Measurements from ENCODE around the gene GIMAP2. TPM values are rescaled to one million over a fixed set of nuclear protein-coding genes. Genes with fewer than 3 reads are reported as not detected.

The GIMAP2 gene
- total and polyA plus RNA-seq, 4 experiments from 2014 or later = 90.0 to 244 (median 174) TPM

DNA sequence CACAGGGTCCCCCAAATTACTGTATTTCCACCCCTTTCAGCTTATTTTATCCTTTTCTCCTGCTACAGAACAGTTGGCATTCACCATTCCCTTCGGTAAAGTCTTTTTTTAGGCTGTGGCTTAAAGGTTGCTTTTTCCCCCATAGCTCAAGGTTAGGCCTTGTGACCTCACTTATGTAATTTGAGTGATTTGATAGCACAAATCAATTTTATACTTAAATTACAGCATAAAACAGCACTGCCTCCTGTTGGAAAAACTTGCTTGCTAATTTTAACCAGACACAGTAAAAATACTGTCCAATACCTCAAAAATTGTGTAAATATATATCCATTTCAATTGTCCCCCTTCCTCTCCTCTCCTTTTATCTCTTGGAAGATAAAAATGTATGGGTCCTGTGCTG, 38.0 kb downstream of the GIMAP2 start:
- no peak overlapping the region for H3K4me3 ChIP-seq (ENCODE audit: low read length in 2 of 2)
- CTCF ChIA-PET (ENCODE audit: partially characterized antibody) = interaction anchor here (1.0 to 2.5 kb wide), 7 partner anchors 14 to 275 kb away, joined by 3 to 7 read pairs (median 3); partner anchors contain the start of genes GIMAP4 and GIMAP6
- no peaks in the 10 kb centered on the region for H3K27me3 Mint-ChIP-seq
- H3K9me3 Mint-ChIP-seq = peaks cover 2 to 87% (median 66%) of the 10 kb centered on the region in 8 donors
- peaks cover 54% of the 10 kb centered on the region for H3K36me3 ChIP-seq (ENCODE audit: insufficient read depth, low read length)
- H3K4me3 Mint-ChIP-seq = peak overlapping the region in 5 of 8 donors; percentile 32 to 64 (median 57)
- no peak for DNase-seq
- no peaks in the 10 kb centered on the region for H3K27me3 ChIP-seq (ENCODE audit: insufficient read depth, low read length)
- H3K27ac Mint-ChIP-seq = peak overlapping the region in 5 of 7 donors; percentile 60 to 65 (median 63)
- peaks cover 0 to 11% of the 10 kb centered on the region in 2 donors for H3K9me3 ChIP-seq (ENCODE audit: control insufficient read depth in 1 of 2, low read length in 2 of 2)
- H3K4me1 Mint-ChIP-seq = peaks cover 41 to 77% (median 54%) of the 10 kb centered on the region in 4 donors
- intact Hi-C loops (cut with micrococcal nuclease) = no loop called here
- peaks cover 51% of the 10 kb centered on the region for H3K4me1 ChIP-seq (ENCODE audit: insufficient read depth, low read length)
- H3K36me3 Mint-ChIP-seq = peaks cover 87 to 89% of the 10 kb centered on the region in 2 donors
- no peak overlapping the region for H3K27ac ChIP-seq (ENCODE audit: low read depth, low read length)
- POLR2A ChIA-PET (ENCODE audit: partially characterized antibody) = interaction anchor here (1.2 to 26.3 kb wide), 10 partner anchors 11 to 272 kb away, joined by 3 to 593 read pairs (median 88); partner anchors contain the start of genes GIMAP5, GIMAP6, GIMAP7 and GIMAP8

DNA sequence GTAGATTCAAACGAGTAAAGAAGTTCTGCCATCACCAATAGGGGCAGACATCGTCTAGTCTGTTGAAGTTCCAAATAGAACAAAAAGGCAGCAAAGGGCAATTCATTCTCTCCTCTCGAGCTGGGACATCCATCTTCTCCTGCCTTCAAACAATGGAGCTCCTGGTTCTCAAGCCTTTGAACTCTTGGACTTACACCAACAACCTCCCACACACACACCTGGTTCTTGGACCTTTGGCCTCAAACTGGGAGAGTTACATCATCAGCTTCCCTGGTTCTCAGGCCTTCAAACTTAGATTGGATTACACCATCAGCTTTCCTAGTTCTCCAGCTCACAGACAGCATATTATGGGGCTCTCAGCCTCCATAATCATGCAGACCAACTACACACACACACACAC, 41.9 kb downstream of the GIMAP2 start:
- H3K27me3 ChIP-seq (ENCODE audit: insufficient read depth, low read length) = no peaks in the 10 kb centered on the region
- H3K36me3 Mint-ChIP-seq = peaks cover 56 to 57% of the 10 kb centered on the region in 2 donors
- POLR2A ChIA-PET (ENCODE audit: partially characterized antibody) = interaction anchor here (1.0 to 26.3 kb wide), 6 partner anchors 7 to 278 kb away, joined by 3 to 593 read pairs (median 23); partner anchors contain the start of genes GIMAP1 and GIMAP5

GRCh38 chr7:150728011-150728410, 42.5 kb downstream of the GIMAP2 start:
- ChIA-PET POLR2A (ENCODE audit: partially characterized antibody) (interaction anchor here (0.7 to 26.3 kb wide), 6 partner anchors 7 to 279 kb away, joined by 5 to 593 read pairs (median 36); partner anchors contain the start of genes GIMAP1, GIMAP5 and GIMAP6), CTCF (ENCODE audit: partially characterized antibody) (interaction anchor here (1.5 kb wide), 1 partner anchor 279 kb away, joined by 5 read pairs; no protein-coding TSS in a partner anchor)
- peaks cover 49 to 50% of the 10 kb centered on the region in 2 donors for H3K36me3 Mint-ChIP-seq
- H3K27ac Mint-ChIP-seq = peak overlapping the region in 3 of 7 donors; percentile 32 to 77 (median 65)
- H3K36me3 ChIP-seq (ENCODE audit: insufficient read depth, low read length) = peaks cover 10% of the 10 kb centered on the region
- no peak for DNase-seq
- peaks cover 45 to 71% (median 55%) of the 10 kb centered on the region in 4 donors for H3K4me1 Mint-ChIP-seq
- peak overlapping the region in 3 of 8 donors; percentile 18 to 63 (median 51) for H3K4me3 Mint-ChIP-seq
- H3K9me3 Mint-ChIP-seq = peaks cover 2 to 62% (median 56%) of the 10 kb centered on the region in 8 donors
- H3K9me3 ChIP-seq (ENCODE audit: control insufficient read depth in 1 of 2, low read length in 2 of 2) = peaks cover 0 to 11% of the 10 kb centered on the region in 2 donors
- H3K27me3 ChIP-seq (ENCODE audit: insufficient read depth, low read length) = no peaks in the 10 kb centered on the region
- no peaks in the 10 kb centered on the region for H3K27me3 Mint-ChIP-seq
- H3K4me1 ChIP-seq (ENCODE audit: insufficient read depth, low read length) = peaks cover 43% of the 10 kb centered on the region
- no peak overlapping the region for H3K4me3 ChIP-seq (ENCODE audit: low read length in 2 of 2)
- intact Hi-C loops (cut with micrococcal nuclease) = no loop called here
- no peak overlapping the region for H3K27ac ChIP-seq (ENCODE audit: low read depth, low read length)

More for the DNA sequence above, 41.9 kb downstream of the GIMAP2 start:
- H3K4me3 Mint-ChIP-seq = peak overlapping the region in 2 of 8 donors; percentile 31 to 51
- peak overlapping the region in 4 of 7 donors; percentile 32 to 77 (median 62) for H3K27ac Mint-ChIP-seq
- intact Hi-C loops (cut with micrococcal nuclease) = no loop called here
- peaks cover 43% of the 10 kb centered on the region for H3K4me1 ChIP-seq (ENCODE audit: insufficient read depth, low read length)
- peaks cover 43 to 71% (median 53%) of the 10 kb centered on the region in 4 donors for H3K4me1 Mint-ChIP-seq
- DNase-seq = no peak
- no peak overlapping the region for H3K27ac ChIP-seq (ENCODE audit: low read depth, low read length)
- H3K9me3 ChIP-seq (ENCODE audit: control insufficient read depth in 1 of 2, low read length in 2 of 2) = peaks cover 0 to 11% of the 10 kb centered on the region in 2 donors
- peaks cover 2 to 68% (median 60%) of the 10 kb centered on the region in 8 donors for H3K9me3 Mint-ChIP-seq
- H3K36me3 ChIP-seq (ENCODE audit: insufficient read depth, low read length) = peaks cover 17% of the 10 kb centered on the region
- H3K4me3 ChIP-seq (ENCODE audit: low read length in 2 of 2) = no peak overlapping the region
- no peaks in the 10 kb centered on the region for H3K27me3 Mint-ChIP-seq
- CTCF ChIA-PET (ENCODE audit: partially characterized antibody) = interaction anchor here (1.5 kb wide), 1 partner anchor 278 kb away, joined by 5 read pairs; no protein-coding TSS in a partner anchor

GRCh38 chr7:150728609-150729008, 43.1 kb downstream of the GIMAP2 start:
- Mint-ChIP-seq H3K27ac (peak overlapping the region in 5 of 7 donors; percentile 29 to 48 (median 32)), H3K4me3 (peak overlapping the region in 3 of 8 donors; percentile 5 to 18 (median 16)), H3K4me1 (peaks cover 49 to 71% (median 55%) of the 10 kb centered on the region in 4 donors), H3K27me3 (no peaks in the 10 kb centered on the region), H3K36me3 (peaks cover 43 to 44% of the 10 kb centered on the region in 2 donors), H3K9me3 (peaks cover 2 to 56% (median 51%) of the 10 kb centered on the region in 8 donors)
- Histone ChIP-seq H3K27ac (ENCODE audit: low read depth, low read length) (no peak overlapping the region), H3K4me1 (ENCODE audit: insufficient read depth, low read length) (peaks cover 43% of the 10 kb centered on the region), H3K27me3 (ENCODE audit: insufficient read depth, low read length) (no peaks in the 10 kb centered on the region), H3K36me3 (ENCODE audit: insufficient read depth, low read length) (peaks cover 4% of the 10 kb centered on the region), H3K9me3 (ENCODE audit: control insufficient read depth in 1 of 2, low read length in 2 of 2) (peaks cover 0 to 11% of the 10 kb centered on the region in 2 donors), H3K4me3 (ENCODE audit: low read length in 2 of 2) (no peak overlapping the region)
- CTCF ChIA-PET (ENCODE audit: partially characterized antibody) = interaction anchor here (2.2 kb wide), 1 partner anchor 11 kb away, joined by 13 read pairs; the partner anchor contains the start of gene GIMAP1
- intact Hi-C loops (cut with micrococcal nuclease) = no loop called here
- POLR2A ChIA-PET (ENCODE audit: partially characterized antibody) = interaction anchor here (0.7 to 26.3 kb wide), 8 partner anchors 9 to 277 kb away, joined by 3 to 593 read pairs (median 14); partner anchors contain the start of genes GIMAP1, GIMAP4 and GIMAP6
- DNase-seq = no peak

GRCh38 chr7:150731916-150732315, 46.4 kb downstream of the GIMAP2 start:
- intact Hi-C loops (cut with micrococcal nuclease) = no loop called here

GRCh38 chr7:150732786-150733481, 47.4 kb downstream of the GIMAP2 start:
- no peaks in the 10 kb centered on the region for H3K27me3 Mint-ChIP-seq
- Histone ChIP-seq H3K27me3 (ENCODE audit: insufficient read depth, low read length) (no peaks in the 10 kb centered on the region), H3K9me3 (ENCODE audit: control insufficient read depth in 1 of 2, low read length in 2 of 2) (no peaks in the 10 kb centered on the region), H3K27ac (ENCODE audit: low read depth, low read length) (peak overlapping the region; percentile 6), H3K4me1 (ENCODE audit: insufficient read depth, low read length) (peaks cover 76% of the 10 kb centered on the region), H3K36me3 (ENCODE audit: insufficient read depth, low read length) (no peaks in the 10 kb centered on the region), H3K4me3 (ENCODE audit: low read length in 2 of 2) (no peak overlapping the region)
- intact Hi-C loops (cut with micrococcal nuclease) = no loop called here
- H3K4me1 Mint-ChIP-seq = peaks cover 67 to 82% (median 74%) of the 10 kb centered on the region in 4 donors
- peaks cover 0 to 15% (median 12%) of the 10 kb centered on the region in 8 donors for H3K9me3 Mint-ChIP-seq
- peaks cover 18 to 19% of the 10 kb centered on the region in 2 donors for H3K36me3 Mint-ChIP-seq
- POLR2A ChIA-PET (ENCODE audit: partially characterized antibody) = interaction anchor here (0.6 to 26.3 kb wide), 33 partner anchors 12 to 286 kb away, joined by 3 to 593 read pairs (median 4); partner anchors contain the start of genes GIMAP1, GIMAP2, GIMAP4 and GIMAP6
- peak overlapping the region; percentile 86 to 98 (median 96) for H3K27ac Mint-ChIP-seq
- CTCF ChIA-PET (ENCODE audit: partially characterized antibody) = interaction anchor here (0.8 to 2.8 kb wide), 17 partner anchors 10 to 286 kb away, joined by 3 to 18 read pairs (median 4); partner anchors contain the start of genes GIMAP1, GIMAP2, GIMAP6 and GIMAP8
- peak overlapping the region; percentile 38 to 95 (median 68) for H3K4me3 Mint-ChIP-seq
- peak in 1 of 5 donors; percentile 32 for DNase-seq

More at GRCh38 chr7:150731916-150732315, 46.4 kb downstream of the GIMAP2 start:
- H3K27me3 Mint-ChIP-seq = no peaks in the 10 kb centered on the region
- peaks cover 76% of the 10 kb centered on the region for H3K4me1 ChIP-seq (ENCODE audit: insufficient read depth, low read length)
- no peaks in the 10 kb centered on the region for H3K36me3 ChIP-seq (ENCODE audit: insufficient read depth, low read length)
- peaks cover 21 to 22% of the 10 kb centered on the region in 2 donors for H3K36me3 Mint-ChIP-seq
- CTCF ChIA-PET (ENCODE audit: partially characterized antibody) = interaction anchor here (1.5 to 2.8 kb wide), 8 partner anchors 11 to 285 kb away, joined by 4 to 18 read pairs (median 6); partner anchors contain the start of genes GIMAP1, GIMAP2 and GIMAP6
- no peak overlapping the region for H3K4me3 ChIP-seq (ENCODE audit: low read length in 2 of 2)
- H3K4me3 Mint-ChIP-seq = peak overlapping the region; percentile 9 to 95 (median 64)
- DNase-seq = no peak
- POLR2A ChIA-PET (ENCODE audit: partially characterized antibody) = interaction anchor here (0.8 to 26.3 kb wide), 21 partner anchors 11 to 285 kb away, joined by 3 to 593 read pairs (median 7); partner anchors contain the start of genes GIMAP1, GIMAP2, GIMAP4 and GIMAP6
- H3K9me3 Mint-ChIP-seq = peaks cover 2 to 25% (median 23%) of the 10 kb centered on the region in 8 donors
- H3K27ac ChIP-seq (ENCODE audit: low read depth, low read length) = peak overlapping the region; percentile 6
- H3K4me1 Mint-ChIP-seq = peaks cover 71 to 87% (median 76%) of the 10 kb centered on the region in 4 donors
- peak overlapping the region; percentile 86 to 97 (median 91) for H3K27ac Mint-ChIP-seq
- H3K9me3 ChIP-seq (ENCODE audit: control insufficient read depth in 1 of 2, low read length in 2 of 2) = peaks cover 0 to 4% of the 10 kb centered on the region in 2 donors
- no peaks in the 10 kb centered on the region for H3K27me3 ChIP-seq (ENCODE audit: insufficient read depth, low read length)

All from CD4-positive, alpha-beta memory T cell (primary cell).